Mesendoderm (in vitro differentiated cells): ENCODE measurements around the gene OR9A4.
"Not testable (repeated sequence)": the region's sequence is repeated elsewhere in the genome, so short reads cannot be mapped to it uniquely, and the experiment has no call there.

Experiments
- DNase-seq: peaks from one replicate; pipeline ENCODE4 v3.0.0; 2013
- H2AK5ac ChIP-seq: 2 replicates; pipeline ENCODE4 v1.6.1; 2013; ENCODE audit warnings: low read length, inconsistent platforms
- H2BK120ac ChIP-seq: 2 replicates; pipeline ENCODE4 v1.6.1; 2013; ENCODE audit warnings: low read depth, mild to moderate bottlenecking, low read length, moderate library complexity, mixed read lengths
- H2BK15ac ChIP-seq: replicated peaks from 2 replicates; pipeline ENCODE4 v1.6.1; 2013; ENCODE audit warnings: low read depth, mild to moderate bottlenecking, moderate library complexity
- H2BK5ac ChIP-seq: 2 replicates; pipeline ENCODE4 v1.6.1; 2013; ENCODE audit warnings: low read length, inconsistent platforms
- H3K18ac ChIP-seq: 2 replicates; pipeline ENCODE4 v1.6.1; 2013; ENCODE audit warnings: mild to moderate bottlenecking, low read length, mixed read lengths
- H3K23ac ChIP-seq: one replicate; pipeline ENCODE4 v1.6.1; 2013; ENCODE audit warnings: low read length
- H3K27ac ChIP-seq: 2 replicates; pipeline ENCODE4 v1.5.1; 2013; ENCODE audit warnings: low read depth, mild to moderate bottlenecking, inconsistent platforms, low read length, moderate library complexity
- H3K27me3 ChIP-seq: 2 replicates; pipeline ENCODE4 v1.6.1; 2013; ENCODE audit warnings: low read length, control low read depth, mild to moderate bottlenecking, inconsistent platforms; ENCODE audit not compliant: insufficient read depth, poor library complexity
- H3K36me3 ChIP-seq: 2 replicates; pipeline ENCODE4 v1.6.1; 2013; ENCODE audit warnings: low read length, inconsistent platforms; ENCODE audit not compliant: control insufficient read depth, insufficient read depth
- H3K4ac ChIP-seq: one replicate; pipeline ENCODE4 v1.6.1; 2013; ENCODE audit warnings: low read depth, mild to moderate bottlenecking, low read length, moderate library complexity
- H3K4me1 ChIP-seq: 2 replicates; pipeline ENCODE4 v1.6.1; 2013; ENCODE audit warnings: low read depth, low read length, inconsistent platforms; ENCODE audit not compliant: control insufficient read depth
- H3K4me2 ChIP-seq: 2 replicates; pipeline ENCODE4 v1.6.1; 2013; ENCODE audit warnings: low read length
- H3K4me3 ChIP-seq: 2 replicates; pipeline ENCODE4 v1.5.1; 2013; ENCODE audit warnings: mild to moderate bottlenecking, low read length
- H3K56ac ChIP-seq: one replicate; pipeline ENCODE4 v1.6.1; 2013; ENCODE audit warnings: low read length
- H3K79me1 ChIP-seq: 2 replicates; pipeline ENCODE4 v1.6.1; 2013; ENCODE audit warnings: low read length, inconsistent platforms
- H3K79me2 ChIP-seq: 2 replicates; pipeline ENCODE4 v1.6.1; 2013; ENCODE audit warnings: mild to moderate bottlenecking, low read length; ENCODE audit not compliant: control insufficient read depth, insufficient read depth
- H3K9ac ChIP-seq: 2 replicates; pipeline ENCODE4 v1.6.1; 2013; ENCODE audit warnings: low read length, inconsistent platforms
- H4K5ac ChIP-seq: one replicate; pipeline ENCODE4 v1.6.1; 2013; ENCODE audit warnings: low read length
- H4K8ac ChIP-seq: one replicate; pipeline ENCODE4 v1.6.1; 2013; ENCODE audit warnings: low read depth, mild to moderate bottlenecking, control low read depth, low read length, moderate library complexity
- WGBS: extraction: QIAGEN DNeasy Blood & Tissue Kit; methylation state at CpG from one replicate; pipeline ENCODE4 v1.1.7; 2013; ENCODE audit warnings: low lambda C conversion rate, missing lambda C conversion rate; ENCODE audit not compliant: insufficient coverage; ENCODE audit errors: extremely low coverage; 5-methylcytosine and 5-hydroxymethylcytosine counted together

The OR9A4 gene

DNA sequence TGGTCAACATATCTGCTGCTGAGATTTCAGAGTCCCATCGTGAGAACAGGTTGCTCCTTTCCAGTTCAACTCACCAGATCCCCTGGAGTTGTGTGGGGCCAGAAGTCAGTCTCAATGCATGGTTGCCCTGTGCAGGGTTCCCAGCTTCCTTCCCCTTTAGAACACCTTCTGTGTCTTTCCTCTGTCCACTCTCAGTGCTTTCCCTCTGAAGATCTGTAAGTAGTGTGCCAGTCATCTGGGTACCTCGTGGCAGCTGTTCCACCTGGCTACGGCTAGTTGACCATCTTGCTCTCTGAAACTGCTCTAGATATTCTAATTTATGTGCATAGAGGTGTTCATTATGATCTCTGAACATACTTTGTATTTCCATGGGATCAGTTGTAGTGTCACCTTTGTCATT, 38.8 kb upstream of the OR9A4 start:
- Histone ChIP-seq H3K36me3 (no peaks in the 10 kb centered on the region), H2AK5ac (no peak overlapping the region), H2BK15ac (no peak overlapping the region), H3K4me3 (no peak overlapping the region), H3K27ac (no peak overlapping the region), H3K18ac (no peak overlapping the region), H3K4me1 (no peaks in the 10 kb centered on the region), H3K79me2 (no peaks in the 10 kb centered on the region), H4K8ac (no peak overlapping the region), H3K56ac (no peak overlapping the region), H3K4ac (no peak overlapping the region), H3K23ac (no peak overlapping the region), H3K4me2 (no peak overlapping the region), H2BK120ac (no peak overlapping the region), H3K9ac (no peak overlapping the region), H3K79me1 (no peaks in the 10 kb centered on the region), H2BK5ac (no peak overlapping the region), H4K5ac (no peak overlapping the region), H3K27me3 (no peaks in the 10 kb centered on the region)
- no CpG with 5 or more reads among the region's 3 CpGs for WGBS
- DNase-seq, result no peak

DNA sequence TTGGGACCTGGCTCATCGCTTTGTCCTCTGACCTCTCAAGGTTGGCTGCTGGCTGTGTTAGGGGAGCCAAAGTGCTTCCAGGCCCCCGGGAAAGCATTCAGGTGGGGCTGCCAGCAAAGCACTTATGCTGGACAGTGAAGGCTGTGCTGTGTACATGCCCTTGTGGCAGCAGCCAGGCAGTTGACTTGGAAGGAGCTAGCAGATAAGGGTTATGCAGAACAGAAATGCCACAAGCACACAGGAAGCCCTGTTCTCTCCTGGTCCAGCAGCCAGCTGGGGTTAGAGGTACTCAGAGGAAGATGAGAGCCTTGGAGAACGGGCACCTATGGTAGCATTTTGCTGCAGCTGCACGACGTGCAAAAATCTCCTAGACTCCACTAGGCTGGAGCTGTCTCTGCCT, 35.2 kb upstream of the OR9A4 start:
- Histone ChIP-seq H2BK5ac (no peak overlapping the region), H3K4me2 (no peak overlapping the region), H3K23ac (no peak overlapping the region), H3K18ac (no peak overlapping the region), H3K27ac (no peak overlapping the region), H3K79me1 (no peaks in the 10 kb centered on the region), H3K79me2 (no peaks in the 10 kb centered on the region), H3K36me3 (no peaks in the 10 kb centered on the region), H2AK5ac (no peak overlapping the region), H2BK120ac (no peak overlapping the region), H3K56ac (no peak overlapping the region), H3K4ac (no peak overlapping the region), H3K9ac (no peak overlapping the region), H3K27me3 (no peaks in the 10 kb centered on the region), H4K8ac (no peak overlapping the region), H3K4me1 (no peaks in the 10 kb centered on the region), H3K4me3 (no peak overlapping the region), H2BK15ac (no peak overlapping the region), H4K5ac (no peak overlapping the region)
- WGBS, result no CpG with 5 or more reads among the region's 5 CpGs
- DNase-seq, result no peak

DNA sequence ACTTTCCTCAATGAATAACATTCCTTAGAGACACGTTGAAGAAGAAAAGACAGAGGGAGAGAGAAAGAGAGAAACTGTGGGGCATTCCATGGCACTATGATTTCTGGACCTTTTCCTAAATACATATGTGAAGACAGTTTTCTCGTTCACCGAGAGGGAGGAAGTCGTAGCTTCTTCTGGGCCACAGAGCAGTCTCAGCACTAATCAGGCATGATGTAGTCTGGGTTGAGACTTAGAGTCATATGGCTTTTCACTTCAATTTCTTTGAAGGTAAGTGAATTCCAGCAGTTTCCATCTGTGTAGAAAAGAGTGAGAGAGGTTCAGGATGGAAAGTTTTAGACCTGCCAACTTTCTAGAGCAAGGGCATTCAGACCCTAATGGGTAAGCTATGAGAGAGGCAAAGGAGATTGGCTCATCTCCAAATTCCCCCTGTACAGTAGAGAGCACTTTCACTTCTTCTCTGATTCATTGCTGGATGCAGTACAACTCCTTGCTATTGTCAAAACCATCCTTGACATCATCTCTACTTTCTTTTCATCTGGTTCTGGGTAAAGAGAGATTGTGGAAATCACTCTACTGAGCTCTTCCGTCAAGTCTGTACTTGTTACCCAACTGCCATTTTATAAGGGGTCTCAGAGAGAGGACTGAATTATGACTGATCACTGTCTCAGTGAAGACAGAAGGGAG, 31.5 kb upstream of the OR9A4 start:
- no peak overlapping the region for H2BK120ac ChIP-seq
- no peak overlapping the region for H4K5ac ChIP-seq
- H3K23ac ChIP-seq, result no peak overlapping the region
- H3K4me1 ChIP-seq, result no peaks in the 10 kb centered on the region
- no peak overlapping the region for H3K4ac ChIP-seq
- no CpG with 5 or more reads among the region's 5 CpGs for WGBS
- no peaks in the 10 kb centered on the region for H3K79me1 ChIP-seq
- no peak overlapping the region for H2BK15ac ChIP-seq
- H3K56ac ChIP-seq, result no peak overlapping the region
- H3K27me3 ChIP-seq, result no peaks in the 10 kb centered on the region
- no peaks in the 10 kb centered on the region for H3K79me2 ChIP-seq
- H2BK5ac ChIP-seq, result no peak overlapping the region
- no peak overlapping the region for H4K8ac ChIP-seq
- no peaks in the 10 kb centered on the region for H3K36me3 ChIP-seq
- no peak overlapping the region for H3K18ac ChIP-seq
- no peak overlapping the region for H2AK5ac ChIP-seq
- H3K4me3 ChIP-seq, result no peak overlapping the region
- no peak overlapping the region for H3K4me2 ChIP-seq
- no peak overlapping the region for H3K27ac ChIP-seq
- no peak for DNase-seq
- H3K9ac ChIP-seq, result no peak overlapping the region

DNA sequence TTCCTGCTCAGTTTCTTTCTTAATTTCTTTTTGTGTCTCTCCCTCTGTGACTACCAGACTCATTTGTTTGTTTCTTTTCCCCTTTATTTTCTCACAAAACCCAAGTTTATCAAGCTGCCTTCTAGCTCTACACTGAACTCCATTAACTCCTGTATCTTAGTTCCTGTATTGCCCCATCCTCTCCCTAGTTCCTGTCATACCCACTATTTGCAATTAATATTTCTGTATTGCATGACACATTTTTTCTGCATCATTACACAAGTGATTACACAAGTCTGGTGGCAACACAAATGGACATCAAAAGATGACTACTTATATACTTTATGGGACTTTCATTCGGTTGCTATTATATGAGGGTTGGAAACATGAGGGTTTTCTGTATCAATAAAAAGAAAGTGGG, 26.9 kb upstream of the OR9A4 start:
- WGBS, result no CpG with 5 or more reads among the region's 1 CpG
- Histone ChIP-seq H3K79me2 (no peaks in the 10 kb centered on the region), H3K4me1 (no peaks in the 10 kb centered on the region), H3K27ac (no peak overlapping the region), H3K36me3 (no peaks in the 10 kb centered on the region), H3K4me3 (no peak overlapping the region), H3K4ac (no peak overlapping the region), H4K5ac (no peak overlapping the region), H3K18ac (no peak overlapping the region), H3K23ac (no peak overlapping the region), H4K8ac (no peak overlapping the region), H3K9ac (no peak overlapping the region), H3K79me1 (no peaks in the 10 kb centered on the region), H2BK5ac (no peak overlapping the region), H3K56ac (no peak overlapping the region), H2AK5ac (no peak overlapping the region), H2BK15ac (no peak overlapping the region), H3K27me3 (no peaks in the 10 kb centered on the region), H2BK120ac (no peak overlapping the region), H3K4me2 (no peak overlapping the region)
- DNase-seq, result no peak

DNA sequence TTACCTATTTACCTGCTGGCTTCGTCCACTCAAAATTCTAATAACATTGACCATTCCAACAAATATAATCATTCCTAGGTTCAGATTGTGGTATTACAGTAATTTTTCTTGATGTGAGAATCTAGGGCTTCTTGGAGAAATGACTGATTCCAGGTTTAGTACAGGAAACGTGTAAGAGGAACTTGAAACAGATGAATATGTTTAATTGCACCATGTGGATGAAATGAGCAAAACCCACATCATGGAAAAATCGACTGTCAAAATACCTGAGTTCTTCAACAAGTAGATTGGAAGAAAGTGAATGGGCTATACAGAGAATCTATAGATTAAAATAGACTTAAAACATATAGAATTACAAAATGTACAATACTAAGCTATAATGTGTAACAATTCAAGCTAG, 24.9 kb upstream of the OR9A4 start:
- no peak overlapping the region for H2BK5ac ChIP-seq
- no peak overlapping the region for H3K18ac ChIP-seq
- no peak overlapping the region for H3K27ac ChIP-seq
- no peak for DNase-seq
- no peak overlapping the region for H2AK5ac ChIP-seq
- H3K4ac ChIP-seq, result no peak overlapping the region
- no peak overlapping the region for H2BK15ac ChIP-seq
- H2BK120ac ChIP-seq, result no peak overlapping the region
- H3K56ac ChIP-seq, result no peak overlapping the region
- no peaks in the 10 kb centered on the region for H3K36me3 ChIP-seq
- H4K5ac ChIP-seq, result no peak overlapping the region
- H3K79me2 ChIP-seq, result no peaks in the 10 kb centered on the region
- WGBS, result no CpG with 5 or more reads among the region's 3 CpGs
- no peak overlapping the region for H3K4me3 ChIP-seq
- no peaks in the 10 kb centered on the region for H3K27me3 ChIP-seq
- no peak overlapping the region for H3K4me2 ChIP-seq
- H4K8ac ChIP-seq, result no peak overlapping the region
- H3K9ac ChIP-seq, result no peak overlapping the region
- H3K23ac ChIP-seq, result no peak overlapping the region
- no peaks in the 10 kb centered on the region for H3K4me1 ChIP-seq
- H3K79me1 ChIP-seq, result no peaks in the 10 kb centered on the region

DNA sequence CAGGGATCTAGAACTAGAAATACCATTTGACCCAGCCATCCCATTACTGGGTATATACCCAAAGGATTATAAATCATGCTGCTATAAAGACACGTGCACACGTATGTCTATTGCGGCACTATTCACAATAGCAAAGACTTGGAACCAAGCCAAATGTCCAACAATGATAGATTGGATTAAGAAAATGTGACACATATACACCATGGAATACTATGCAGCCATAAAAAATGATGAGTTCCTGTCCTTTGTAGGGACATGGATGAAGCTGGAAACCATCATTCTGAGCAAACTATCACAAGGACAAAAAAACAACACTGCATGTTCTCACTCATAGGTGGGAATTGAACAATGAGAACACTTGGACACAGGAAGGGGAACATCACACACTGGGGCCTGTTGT, 16.8 kb upstream of the OR9A4 start:
- not testable (repeated sequence) for H4K5ac ChIP-seq, H3K9ac ChIP-seq, H3K56ac ChIP-seq, DNase-seq, H4K8ac ChIP-seq, H3K4me3 ChIP-seq, H3K23ac ChIP-seq, H2BK120ac ChIP-seq, H3K79me1 ChIP-seq, H3K36me3 ChIP-seq, H3K18ac ChIP-seq, H2AK5ac ChIP-seq, H3K4me1 ChIP-seq, H2BK15ac ChIP-seq, H3K4ac ChIP-seq, H3K27me3 ChIP-seq, H3K27ac ChIP-seq, H3K79me2 ChIP-seq, H3K4me2 ChIP-seq, H2BK5ac ChIP-seq
- no CpG with 5 or more reads among the region's 3 CpGs for WGBS
